ENCODE measurements around the gene ISG20. TPM values are rescaled to one million over a fixed set of nuclear protein-coding genes. Genes with fewer than 3 reads are reported as not detected.

The ISG20 gene
- total and polyA plus RNA-seq, 2 donors (not counting 3 experiments of a cell fraction or from before 2014, with no cell fraction given): 6.4 to 7.5 TPM

- dilution Hi-C loops (cut with MboI; ENCODE audit: extremely low pct_ligation_motif_present, low sequenced_read_pairs): no loop called here
- FAIRE-seq: no peak
- H3K79me2 ChIP-seq (ENCODE audit: control insufficient read depth, insufficient read depth, low read length): no peaks in the 10 kb centered on the region
- no peak overlapping the region for H3K27ac ChIP-seq (ENCODE audit: insufficient read depth, low read depth, low read length)
- H3K4me2 ChIP-seq (ENCODE audit: insufficient read depth, low read length): no peak overlapping the region
- no peaks in the 10 kb centered on the region for H3K9me3 ChIP-seq (replicated peaks; ENCODE audit: control insufficient read depth, insufficient read depth, low read length)
- no peaks in the 10 kb centered on the region for H3K4me1 ChIP-seq (ENCODE audit: control insufficient read depth, extremely low read depth, insufficient read depth, low read length)
- no peaks in the 10 kb centered on the region for H3K36me3 ChIP-seq (ENCODE audit: control insufficient read depth in 2 of 2, extremely low read depth in 1 of 2, insufficient read depth in 2 of 2, low read length in 2 of 2)
- TF ChIP-seq FOS (IDR thresholded peaks at IDR 0.05; ENCODE audit: borderline replicate concordance, insufficient read depth, low read length) (no peak), CTCF (IDR thresholded peaks at IDR 0.05; ENCODE audit: extremely low read depth in 1 of 2, insufficient read depth in 1 of 2, low read depth in 1 of 2, low read length in 2 of 2) (no peak), POLR2AphosphoS5 (IDR thresholded peaks at IDR 0.05; ENCODE audit: insufficient read depth, low read depth, low read length) (no peak), JUN (IDR thresholded peaks at IDR 0.05; ENCODE audit: borderline replicate concordance, insufficient read depth, insufficient read length, low read depth) (no peak), EZH2 (IDR thresholded peaks at IDR 0.05; ENCODE audit: borderline replicate concordance, low read depth, low read length, severe bottlenecking) (no peak), GATA2 (IDR thresholded peaks at IDR 0.05; ENCODE audit: insufficient read depth, insufficient read length, low read depth, low read length) (no peak), MAX (IDR thresholded peaks at IDR 0.05; ENCODE audit: insufficient read depth, insufficient read length) (no peak), MYC (IDR thresholded peaks at IDR 0.05; ENCODE audit: low read depth, low read length) (no peak), POLR2A (IDR thresholded peaks at IDR 0.05; ENCODE audit: low read depth, low read length) (no peak)
- CTCF ChIA-PET: no interaction called here
- no peak for DNase-seq (ENCODE audit: low read depth, low spot score)
- H3K4me3 ChIP-seq (replicated peaks in 1 of 3; ENCODE audit: insufficient read depth in 1 of 3, low read depth in 1 of 3, low read length in 3 of 3): no peak overlapping the region
- H3K9ac ChIP-seq (replicated peaks; ENCODE audit: extremely low read depth, insufficient read depth, low read length): no peak overlapping the region
- intact Hi-C loops (cut with micrococcal nuclease): no loop called here
- peaks cover 0 to 2% of the 10 kb centered on the region in 2 experiments for H3K27me3 ChIP-seq (ENCODE audit: control insufficient read depth in 2 of 2, insufficient read depth in 2 of 2, low read length in 2 of 2)
- no peaks in the 10 kb centered on the region for H4K20me1 ChIP-seq (replicated peaks; ENCODE audit: control insufficient read depth, extremely low read depth, insufficient read depth, low read length)
- no peaks in the 10 kb centered on the region for H3K9me1 ChIP-seq (replicated peaks; ENCODE audit: control insufficient read depth, extremely low read depth, insufficient read depth, low read length)
- POLR2A ChIA-PET: no interaction called here
- BruUV-seq (replicated peaks): no TSS peak
- H2AFZ ChIP-seq (ENCODE audit: low read depth, low read length): no peak overlapping the region
These were observed 54.4 kb downstream of the ISG20 start for GRCh38 chr15:88693191-88693590.

Measured in endothelial cell of umbilical vein (primary cell).